ENCODE results near the gene WBP2NL.

- TF ChIP-seq CTCF (IDR thresholded peaks at IDR 0.05) = no peak
- no peak for TF ChIP-seq POLR2A (IDR thresholded peaks at IDR 0.05)
These were observed 29.4 kb upstream of the WBP2NL start, which contains the start of gene SEPTIN3 for GRCh38 chr22:41969110-41969646.

Measured in tibial nerve (tissue), 3 donors.